Measurements from ENCODE around the gene GRK5. TPM values are rescaled to one million over a fixed set of nuclear protein-coding genes. Genes with fewer than 3 reads are reported as not detected.

Gene GRK5
- total RNA-seq, 1 experiment from 2014 or later: 1.2 TPM

DNA sequence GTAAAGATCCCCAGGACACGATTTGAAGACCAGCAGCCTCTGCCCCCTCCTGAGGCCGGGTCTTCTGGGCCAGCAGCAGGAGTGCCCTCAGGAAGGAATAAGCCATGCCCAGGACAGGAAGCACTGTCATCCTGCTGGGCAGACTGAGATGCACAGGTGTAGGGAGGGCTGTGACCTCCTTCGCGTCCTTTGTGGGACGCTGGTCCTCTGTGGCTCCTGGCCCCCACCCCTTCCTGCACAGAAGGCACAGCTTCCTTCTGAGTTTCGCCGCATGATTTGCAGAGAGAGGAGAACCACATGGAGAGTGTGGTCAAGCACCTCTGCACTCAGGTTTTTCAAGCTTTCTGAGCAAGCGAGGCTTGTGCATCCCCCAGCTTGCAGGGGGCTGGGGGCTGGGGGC lies 222.4 kb downstream of the GRK5 start:
- H3K36me3 Mint-ChIP-seq (ENCODE audit: insufficient read depth in 1 of 3, low read depth in 3 of 3): peaks cover 7 to 13% (median 9%) of the 10 kb centered on the region in 3 experiments; a peak in 6 of 7 replicates
- Histone ChIP-seq H3K23ac (ENCODE audit: insufficient read length, low read depth, low read length) (no peak overlapping the region), H2BK20ac (ENCODE audit: low read depth, low read length, poor library complexity, severe bottlenecking) (no peak overlapping the region), H3K79me1 (ENCODE audit: insufficient read depth, low read depth, low read length, poor library complexity, severe bottlenecking) (no peaks in the 10 kb centered on the region), H2BK15ac (ENCODE audit: low read depth, low read length) (no peak overlapping the region), H3K4me1 (ENCODE audit: insufficient read depth, low read length) (no peaks in the 10 kb centered on the region), H3K4ac (ENCODE audit: low read depth, low read length) (no peak overlapping the region), H3K9ac (ENCODE audit: extremely low read depth, insufficient read length, low read length) (no peak overlapping the region), H3K56ac (ENCODE audit: insufficient read length, low read depth, low read length) (no peak overlapping the region), H4K8ac (replicated peaks; ENCODE audit: insufficient read length, low read depth, low read length) (no peak overlapping the region), H2AFZ (ENCODE audit: low read length) (no peak overlapping the region), H4K20me1 (ENCODE audit: control insufficient read depth, insufficient read depth, insufficient read length) (no peaks in the 10 kb centered on the region), H2BK12ac (ENCODE audit: insufficient read length, low read depth, low read length) (no peak overlapping the region), H3K23me2 (ENCODE audit: insufficient read length, low read depth, low read length, poor library complexity, severe bottlenecking) (no peaks in the 10 kb centered on the region), H3K14ac (ENCODE audit: insufficient read depth, low read length) (no peak overlapping the region; the same call in 1 of the 2 replicates), H3T11ph (ENCODE audit: low read length) (no peak overlapping the region), H3K4me2 (ENCODE audit: insufficient read depth, insufficient read length, low read length) (no peak overlapping the region), H2BK5ac (ENCODE audit: insufficient read length, low read length) (no peak overlapping the region), H2AK5ac (ENCODE audit: insufficient read length, low read length) (no peak overlapping the region), H3K27me3 (ENCODE audit: insufficient read depth, low read length) (no peaks in the 10 kb centered on the region), H3K9me3 (ENCODE audit: control insufficient read depth, low read depth, low read length) (no peaks in the 10 kb centered on the region), H3K79me2 (ENCODE audit: insufficient read depth, low read length) (no peaks in the 10 kb centered on the region), H3K27ac (ENCODE audit: insufficient read length, low read depth, low read length) (no peak overlapping the region), H4K5ac (ENCODE audit: insufficient read length, low read depth, low read length) (no peak overlapping the region), H2BK120ac (ENCODE audit: low read depth, low read length, poor library complexity, severe bottlenecking) (no peak overlapping the region), H4K91ac (ENCODE audit: insufficient read length, low read depth, low read length) (no peak overlapping the region), H3K18ac (ENCODE audit: insufficient read length, low read depth, low read length) (no peak overlapping the region)
- WGBS (ENCODE audit: extremely low coverage, insufficient read length, low lambda C conversion rate): no CpG with 5 or more reads among the region's 8 CpGs
- H3K4me1 Mint-ChIP-seq: no peaks in the 10 kb centered on the region
- peaks cover 13 to 15% of the 10 kb centered on the region in 2 experiments for H3K9me3 Mint-ChIP-seq
- no peak for DNase-seq
- H3K4me3 Mint-ChIP-seq: no peak overlapping the region
- TF ChIP-seq, protein P1, sequence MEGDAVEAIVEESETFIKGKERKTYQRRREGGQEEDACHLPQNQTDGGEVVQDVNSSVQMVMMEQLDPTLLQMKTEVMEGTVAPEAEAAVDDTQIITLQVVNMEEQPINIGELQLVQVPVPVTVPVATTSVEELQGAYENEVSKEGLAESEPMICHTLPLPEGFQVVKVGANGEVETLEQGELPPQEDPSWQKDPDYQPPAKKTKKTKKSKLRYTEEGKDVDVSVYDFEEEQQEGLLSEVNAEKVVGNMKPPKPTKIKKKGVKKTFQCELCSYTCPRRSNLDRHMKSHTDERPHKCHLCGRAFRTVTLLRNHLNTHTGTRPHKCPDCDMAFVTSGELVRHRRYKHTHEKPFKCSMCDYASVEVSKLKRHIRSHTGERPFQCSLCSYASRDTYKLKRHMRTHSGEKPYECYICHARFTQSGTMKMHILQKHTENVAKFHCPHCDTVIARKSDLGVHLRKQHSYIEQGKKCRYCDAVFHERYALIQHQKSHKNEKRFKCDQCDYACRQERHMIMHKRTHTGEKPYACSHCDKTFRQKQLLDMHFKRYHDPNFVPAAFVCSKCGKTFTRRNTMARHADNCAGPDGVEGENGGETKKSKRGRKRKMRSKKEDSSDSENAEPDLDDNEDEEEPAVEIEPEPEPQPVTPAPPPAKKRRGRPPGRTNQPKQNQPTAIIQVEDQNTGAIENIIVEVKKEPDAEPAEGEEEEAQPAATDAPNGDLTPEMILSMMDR (conservative IDR thresholded peaks at IDR 0.05): no peak
- peaks cover 8% of the 10 kb centered on the region for H3K27me3 Mint-ChIP-seq (ENCODE audit: low read depth)
- no peak overlapping the region for H3K27ac Mint-ChIP-seq

Data from H9 (cell line).